Left ventricle myocardium inferior (tissue), 1 donor: ENCODE data around the gene IL12RB2. TPM values are rescaled to one million over a fixed set of nuclear protein-coding genes. Genes with fewer than 3 reads are reported as not detected.

ENCODE experiments used
- DNase-seq: peaks from one replicate; pipeline ENCODE4 v3.0.0-alpha.2; 2020
- H3K27ac ChIP-seq: fragments of 200-600 bp; replicated peaks from 2 replicates; pipeline ENCODE4 v1.8.0; 2021
- H3K27me3 ChIP-seq: fragments of 200-600 bp; 2 replicates; pipeline ENCODE4 v1.8.0; 2021; ENCODE audit warnings: low read depth
- H3K36me3 ChIP-seq: fragments of 200-600 bp; 2 replicates; pipeline ENCODE4 v1.8.0; 2021
- H3K4me1 ChIP-seq: fragments of 200-600 bp; 2 replicates; pipeline ENCODE4 v1.8.0; 2021
- H3K4me3 ChIP-seq: fragments of 200-600 bp; 2 replicates; pipeline ENCODE4 v1.8.0; 2021; ENCODE audit warnings: mild to moderate bottlenecking, moderate library complexity
- H3K9me3 ChIP-seq: fragments of 200-600 bp; replicated peaks from 2 replicates; pipeline ENCODE4 v1.8.0; 2021
- CTCF ChIP-seq: fragments of 200-600 bp; IDR thresholded peaks from 2 replicates; pipeline ENCODE4 v1.8.0; 2021; ENCODE audit warnings: antibody characterized with exemption, mild to moderate bottlenecking, borderline replicate concordance
- intact Hi-C: fragments of 100-400 bp; cut with micrococcal nuclease; formaldehyde crosslinking; loops from one replicate; pipeline ENCODE4 v1.11.0; 2022
- total RNA-seq: library from RNA; stranded (reverse); fragmentation: NEBNext Ultra II Directional; extraction: Animal tissue kit (Norgen Biotek cat#: 25700); gene quantifications from one replicate; pipeline ENCODE4 v1.2.1, GENCODE V29; 2021
- donor health status: DM: no; HTN: yes; CAD: no; lungs with severe emphysema.

Gene IL12RB2
- total RNA-seq, 1 donor from 2014 or later = 0.33 TPM

GRCh38 chr1:67361641-67362040, 54.0 kb downstream of the IL12RB2 start:
- Histone ChIP-seq H3K9me3 (no peaks in the 10 kb centered on the region), H3K4me3 (no peak overlapping the region), H3K27ac (no peak overlapping the region), H3K27me3 (no peaks in the 10 kb centered on the region), H3K36me3 (no peaks in the 10 kb centered on the region), H3K4me1 (no peaks in the 10 kb centered on the region)
- no peak for TF ChIP-seq CTCF
- intact Hi-C loops = no loop called here
- no peak for DNase-seq

GRCh38 chr1:67367370-67368045, 59.8 kb downstream of the IL12RB2 start:
- no peaks in the 10 kb centered on the region for H3K27me3 ChIP-seq
- TF ChIP-seq CTCF = peak; percentile 21
- intact Hi-C loops = no loop called here

GRCh38 chr1:67368046-67368514, 60.4 kb downstream of the IL12RB2 start:
- Histone ChIP-seq H3K27ac (no peak overlapping the region), H3K4me3 (no peak overlapping the region), H3K36me3 (no peaks in the 10 kb centered on the region), H3K27me3 (no peaks in the 10 kb centered on the region), H3K9me3 (no peaks in the 10 kb centered on the region), H3K4me1 (peaks cover 5% of the 10 kb centered on the region)
- intact Hi-C loops = no loop called here
- no peak for DNase-seq
- TF ChIP-seq CTCF = no peak

More at GRCh38 chr1:67367370-67368045, 59.8 kb downstream of the IL12RB2 start:
- Histone ChIP-seq H3K4me1 (peaks cover 5% of the 10 kb centered on the region), H3K4me3 (no peak overlapping the region), H3K9me3 (no peaks in the 10 kb centered on the region), H3K36me3 (no peaks in the 10 kb centered on the region), H3K27ac (no peak overlapping the region)
- DNase-seq = peak; percentile 33

- H3K36me3 ChIP-seq = no peaks in the 10 kb centered on the region
- intact Hi-C loops = no loop called here
Observed at GRCh38 chr1:67371043-67371442, 63.4 kb downstream of the IL12RB2 start.

GRCh38 chr1:67371681-67372080, 64.0 kb downstream of the IL12RB2 start:
- Histone ChIP-seq H3K27me3 (no peaks in the 10 kb centered on the region), H3K4me3 (no peak overlapping the region), H3K4me1 (peaks cover 5% of the 10 kb centered on the region), H3K27ac (no peak overlapping the region), H3K9me3 (no peaks in the 10 kb centered on the region), H3K36me3 (no peaks in the 10 kb centered on the region)
- DNase-seq = no peak
- TF ChIP-seq CTCF = no peak
- intact Hi-C loops = no loop called here

More at GRCh38 chr1:67371043-67371442, 63.4 kb downstream of the IL12RB2 start:
- no peaks in the 10 kb centered on the region for H3K9me3 ChIP-seq
- H3K4me1 ChIP-seq = peaks cover 5% of the 10 kb centered on the region
- H3K27ac ChIP-seq = no peak overlapping the region
- no peak overlapping the region for H3K4me3 ChIP-seq
- no peak for TF ChIP-seq CTCF
- no peaks in the 10 kb centered on the region for H3K27me3 ChIP-seq
- no peak for DNase-seq
